ENCODE data around the gene DHX58.

Gene DHX58

GRCh38 chr17:42131981-42132432 lies 19.5 kb upstream of the DHX58 start:
- Histone ChIP-seq H3K27ac (peak overlapping the region; percentile 67), H3K36me3 (peaks cover 43% of the 10 kb centered on the region)

GRCh38 chr17:42131232-42131631 lies 18.7 kb upstream of the DHX58 start:
- Histone ChIP-seq H3K4me3 (ENCODE audit: low read depth in 1 of 2, low read length in 1 of 2) (no peak overlapping the region), H3K9me3 (no peaks in the 10 kb centered on the region), H3K27ac (peak overlapping the region; percentile 67), H3K27me3 (no peaks in the 10 kb centered on the region), H3K36me3 (peaks cover 50% of the 10 kb centered on the region), H3K4me1 (ENCODE audit: control insufficient read depth in 1 of 2, insufficient read depth in 1 of 2, low read depth in 1 of 2, low read length in 1 of 2) (peaks cover 46 to 47% of the 10 kb centered on the region in 2 experiments)
- no peak for TF ChIP-seq CTCF (IDR thresholded peaks at IDR 0.05)

More at GRCh38 chr17:42131981-42132432, 19.5 kb upstream of the DHX58 start:
- no peaks in the 10 kb centered on the region for H3K9me3 ChIP-seq
- no peak overlapping the region for H3K4me3 ChIP-seq (ENCODE audit: low read depth in 1 of 2, low read length in 1 of 2)
- no peak for TF ChIP-seq CTCF (IDR thresholded peaks at IDR 0.05)
- peaks cover 50 to 52% of the 10 kb centered on the region in 2 experiments for H3K4me1 ChIP-seq (ENCODE audit: control insufficient read depth in 1 of 2, insufficient read depth in 1 of 2, low read depth in 1 of 2, low read length in 1 of 2)
- H3K27me3 ChIP-seq = no peaks in the 10 kb centered on the region

- Histone ChIP-seq H3K27me3 (no peaks in the 10 kb centered on the region), H3K4me3 (ENCODE audit: low read depth in 1 of 2, low read length in 1 of 2) (no peak overlapping the region), H3K9me3 (no peaks in the 10 kb centered on the region), H3K27ac (peak overlapping the region; percentile 67), H3K36me3 (peaks cover 57% of the 10 kb centered on the region), H3K4me1 (ENCODE audit: control insufficient read depth in 1 of 2, insufficient read depth in 1 of 2, low read depth in 1 of 2, low read length in 1 of 2) (peaks cover 38 to 39% of the 10 kb centered on the region in 2 experiments)
- no peak for TF ChIP-seq CTCF (IDR thresholded peaks at IDR 0.05)
Observed at GRCh38 chr17:42130310-42130936, 17.9 kb upstream of the DHX58 start.

GRCh38 chr17:42129109-42129837 lies 16.8 kb upstream of the DHX58 start:
- peaks cover 67% of the 10 kb centered on the region for H3K36me3 ChIP-seq
- H3K27me3 ChIP-seq = no peaks in the 10 kb centered on the region
- no peak overlapping the region for H3K27ac ChIP-seq
- H3K4me1 ChIP-seq (ENCODE audit: control insufficient read depth in 1 of 2, insufficient read depth in 1 of 2, low read depth in 1 of 2, low read length in 1 of 2) = peaks cover 29 to 33% of the 10 kb centered on the region in 2 experiments
- no peak for TF ChIP-seq CTCF (IDR thresholded peaks at IDR 0.05)
- H3K4me3 ChIP-seq (ENCODE audit: low read depth in 1 of 2, low read length in 1 of 2) = no peak overlapping the region
- H3K9me3 ChIP-seq = no peaks in the 10 kb centered on the region

GRCh38 chr17:42127414-42127813 lies 14.9 kb upstream of the DHX58 start:
- Histone ChIP-seq H3K27ac (no peak overlapping the region), H3K36me3 (peaks cover 74% of the 10 kb centered on the region), H3K27me3 (no peaks in the 10 kb centered on the region), H3K4me1 (ENCODE audit: control insufficient read depth in 1 of 2, insufficient read depth in 1 of 2, low read depth in 1 of 2, low read length in 1 of 2) (peaks cover 15 to 16% of the 10 kb centered on the region in 2 experiments), H3K4me3 (ENCODE audit: low read depth in 1 of 2, low read length in 1 of 2) (no peak overlapping the region), H3K9me3 (no peaks in the 10 kb centered on the region)
- no peak for TF ChIP-seq CTCF (IDR thresholded peaks at IDR 0.05)
